GM19025 (cell line): ENCODE data around the gene CIDEA.
A peak's percentile ranks its signal among the peaks of the same experiment; 100 is the strongest.
"Not testable (repeated sequence)": the region's sequence is repeated elsewhere in the genome, so short reads cannot be mapped to it uniquely, and the experiment has no call there.

Experiments used
- ATAC-seq: cut with Tn5 transposase; IDR thresholded peaks from one replicate; pipeline ENCODE4 v1.9.1; 2021; ENCODE audit warnings: mild to moderate bottlenecking, low read depth, moderate library complexity; ENCODE audit not compliant: unreplicated experiment

CIDEA gene

DNA sequence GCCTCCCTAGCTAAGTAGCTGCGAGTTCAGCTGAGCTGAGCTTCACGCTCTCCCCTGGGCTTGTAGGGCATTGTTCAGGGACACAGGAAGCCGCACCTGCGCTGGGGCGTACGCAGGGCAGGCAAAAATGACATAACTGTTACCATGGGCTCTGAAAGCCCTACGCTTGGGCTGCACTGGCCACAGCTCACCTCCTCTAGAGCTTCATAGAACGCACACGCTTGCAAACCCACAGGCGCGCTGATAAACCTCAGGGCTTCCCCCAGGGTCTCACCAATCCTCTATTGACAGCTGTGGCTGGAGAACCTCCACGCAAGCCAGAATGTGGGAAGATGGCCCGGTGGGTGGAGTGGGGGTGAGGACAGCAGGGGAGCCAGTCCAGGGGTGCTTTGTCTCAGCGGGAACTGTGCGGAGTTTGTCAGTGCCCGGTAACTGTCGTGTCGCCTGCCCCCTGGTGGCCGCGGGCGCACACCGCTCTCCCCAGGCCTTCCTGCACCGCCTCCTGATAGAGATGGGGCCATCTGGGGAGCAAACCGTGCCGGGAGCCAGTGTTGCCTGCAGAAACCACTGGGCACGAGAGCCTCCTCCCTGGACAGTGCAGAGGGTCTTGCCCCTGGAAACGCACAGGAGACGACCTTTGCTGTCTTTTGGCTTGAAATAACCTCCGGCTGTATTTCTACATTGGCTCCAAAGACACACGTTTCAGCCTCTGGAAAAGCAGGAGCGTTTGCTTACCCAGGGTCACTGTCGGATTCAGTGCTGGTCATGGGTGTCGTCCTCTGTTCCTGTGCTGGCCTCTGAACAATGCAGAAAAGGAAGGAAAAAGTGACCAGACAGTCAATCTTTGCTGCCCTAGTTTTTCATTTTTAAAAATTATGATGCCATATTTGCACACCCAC is 17.0 kb upstream of the CIDEA start:
- ATAC-seq: peak; percentile 75

DNA sequence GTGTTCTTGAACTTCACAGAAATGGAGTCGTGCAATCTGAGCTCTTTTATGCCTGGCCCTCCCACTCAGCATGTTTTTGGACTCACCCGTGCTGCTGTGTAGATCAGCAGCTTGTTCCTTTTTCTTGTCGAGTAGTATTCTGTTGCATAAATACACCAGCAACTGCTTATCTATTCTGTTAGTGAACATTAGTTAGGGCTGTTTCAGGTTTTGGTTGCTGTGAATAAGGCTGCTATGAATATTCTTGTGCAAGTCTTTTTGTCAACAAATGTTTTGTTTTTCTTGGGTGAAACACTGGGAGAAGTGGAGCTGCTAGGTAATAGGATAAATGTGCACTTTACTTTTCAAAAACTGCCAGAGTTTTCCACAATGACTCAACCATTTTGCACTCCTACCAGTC is 15.3 kb upstream of the CIDEA start:
- no peak for ATAC-seq

DNA sequence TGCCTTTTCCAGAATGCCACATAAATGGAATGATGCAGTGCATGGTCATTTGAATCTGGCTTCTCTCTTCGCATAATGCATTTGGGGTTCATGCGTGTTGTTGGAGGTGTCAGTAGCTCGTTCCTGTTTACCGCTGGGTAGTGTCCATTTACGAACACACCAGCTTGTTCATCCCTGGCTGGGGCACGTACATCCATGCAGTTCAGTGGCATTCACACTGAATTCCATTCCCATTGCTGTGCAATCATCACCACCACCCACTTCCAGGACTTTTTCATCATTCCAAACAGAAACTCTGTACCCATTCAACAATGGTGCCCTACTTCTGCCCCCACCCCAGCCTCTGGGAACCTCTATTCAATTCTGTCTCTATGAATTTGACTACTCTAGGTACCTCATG is 14.7 kb upstream of the CIDEA start:
- ATAC-seq: no peak

DNA sequence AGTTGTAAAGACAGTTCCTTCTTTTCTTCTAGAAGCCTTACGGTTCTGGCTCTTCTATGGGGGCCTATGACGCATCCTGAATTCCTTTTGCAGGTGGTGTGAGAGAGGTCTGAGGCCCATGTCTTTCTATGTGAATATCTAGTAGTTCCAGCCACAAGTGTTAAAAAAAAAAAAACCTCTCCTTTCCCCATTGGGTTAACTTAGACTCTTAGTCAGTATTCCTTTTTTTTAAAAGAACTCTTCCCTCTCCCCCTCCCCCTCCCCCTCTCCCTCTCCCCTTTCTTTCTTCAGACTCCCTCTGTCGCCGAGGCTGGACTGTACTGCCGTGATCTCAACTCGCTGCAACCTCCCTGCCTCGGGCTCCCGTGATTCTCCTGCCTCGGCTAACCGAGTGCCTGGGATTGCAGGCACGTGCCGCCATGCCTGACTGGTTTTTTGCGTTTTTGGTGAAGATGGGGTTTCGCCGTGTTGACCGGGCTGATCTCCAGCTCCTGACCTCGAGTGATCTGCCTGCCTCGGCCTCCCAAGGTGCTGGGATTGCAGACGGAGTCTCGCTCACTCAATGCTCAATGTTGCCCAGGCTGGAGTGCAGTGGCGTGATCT is 11.4 kb upstream of the CIDEA start:
- no peak for ATAC-seq

DNA sequence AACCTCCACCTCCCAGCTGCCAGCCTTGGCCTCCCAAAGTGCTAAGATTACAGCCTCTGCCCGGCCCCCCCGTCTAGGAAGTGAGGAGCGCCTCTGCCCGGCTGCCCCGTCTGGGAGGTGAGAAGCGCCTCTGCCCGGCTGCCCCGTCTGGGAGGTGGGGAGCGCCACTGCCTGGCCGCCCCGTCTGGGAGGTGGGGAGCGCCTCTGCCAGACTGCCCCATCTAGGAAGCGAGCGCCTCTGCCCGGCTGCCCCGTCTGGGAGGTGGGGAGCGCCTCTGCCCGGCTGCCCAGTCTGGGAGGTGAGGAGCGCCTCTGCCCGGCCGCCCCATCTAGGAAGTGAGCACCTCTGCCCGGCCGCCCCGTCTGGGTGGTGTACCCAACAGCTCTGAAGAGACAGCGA is 10.9 kb upstream of the CIDEA start:
- not testable (repeated sequence) for ATAC-seq

DNA sequence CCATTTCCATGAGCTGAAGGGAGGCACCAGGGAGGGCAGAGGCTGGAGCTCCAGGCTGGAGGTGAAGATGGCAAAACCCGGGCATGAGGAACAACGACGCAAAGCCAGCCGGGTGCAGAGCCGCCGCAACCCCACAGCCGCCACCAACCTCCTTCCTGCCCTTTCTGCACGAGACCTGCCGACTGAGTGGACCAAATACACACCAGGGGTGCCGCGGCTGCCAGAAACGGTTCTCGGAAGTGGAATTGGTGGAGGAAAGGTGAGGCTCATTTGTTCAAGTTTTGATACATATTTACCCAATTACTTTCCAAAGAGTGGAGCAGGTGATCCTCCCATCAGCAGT is 8.4 kb upstream of the CIDEA start:
- ATAC-seq: no peak

DNA sequence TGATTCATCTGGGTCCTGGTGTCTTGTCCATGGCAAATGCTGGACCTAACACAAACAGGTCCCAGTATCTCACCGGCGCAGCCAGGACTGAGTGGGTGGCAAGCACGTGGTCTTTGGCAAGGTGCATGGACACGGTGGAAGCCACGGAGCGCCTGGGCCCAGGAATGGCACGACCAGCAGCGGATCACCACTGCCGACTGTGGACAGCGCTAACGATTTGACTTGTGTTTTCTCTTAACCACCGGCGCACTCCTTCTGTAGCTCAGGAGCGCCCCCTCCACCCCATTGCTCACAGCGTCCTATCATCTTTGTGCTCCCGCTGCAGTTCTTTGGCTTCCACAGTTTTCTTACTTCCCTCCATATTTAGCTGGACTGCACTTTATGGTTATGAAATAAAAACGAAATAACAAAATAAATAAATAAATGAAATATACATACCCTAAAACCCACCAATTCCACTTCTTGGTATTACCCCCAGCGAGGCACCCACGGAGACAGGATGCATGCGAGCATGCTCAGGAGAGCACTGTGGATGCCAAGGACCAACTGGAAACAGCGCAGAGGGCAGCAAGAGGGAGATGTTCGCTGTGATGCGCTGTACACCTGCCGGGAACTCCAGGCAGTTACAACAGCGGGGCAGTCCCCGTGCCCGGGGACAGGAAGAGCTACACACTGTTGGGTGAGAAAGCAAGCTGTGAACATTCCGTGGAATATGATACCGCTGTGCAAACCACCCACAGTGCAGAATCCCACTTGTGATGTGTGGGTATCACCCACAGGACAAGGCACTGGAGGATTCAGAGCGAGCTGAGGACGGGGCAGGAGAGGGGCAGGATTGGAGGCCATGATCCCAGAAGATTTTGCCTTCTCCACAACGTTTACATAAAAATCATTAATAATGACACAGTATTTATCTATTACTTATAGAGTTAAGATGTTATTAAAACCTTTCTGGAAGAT is 7.0 kb upstream of the CIDEA start:
- no peak for ATAC-seq

DNA sequence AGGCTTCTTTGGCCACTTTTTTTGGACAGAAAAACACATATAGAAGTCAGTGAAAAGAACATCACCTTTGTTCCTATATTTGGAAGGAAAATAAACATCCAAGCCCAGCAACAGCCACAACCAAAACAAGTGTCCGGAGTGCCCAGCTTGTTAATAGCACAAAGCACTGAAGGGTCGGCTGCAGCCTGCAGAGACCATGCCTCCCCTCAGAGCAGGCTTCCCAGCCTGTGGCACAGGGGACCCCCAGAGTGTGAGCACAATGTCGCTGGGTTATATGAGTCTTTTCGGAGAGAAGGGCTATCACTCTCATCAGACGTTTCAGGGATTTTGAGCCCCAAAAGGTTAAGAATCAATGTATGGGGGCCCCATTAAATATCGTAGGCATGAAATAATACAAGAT is 6.2 kb upstream of the CIDEA start:
- no peak for ATAC-seq

DNA sequence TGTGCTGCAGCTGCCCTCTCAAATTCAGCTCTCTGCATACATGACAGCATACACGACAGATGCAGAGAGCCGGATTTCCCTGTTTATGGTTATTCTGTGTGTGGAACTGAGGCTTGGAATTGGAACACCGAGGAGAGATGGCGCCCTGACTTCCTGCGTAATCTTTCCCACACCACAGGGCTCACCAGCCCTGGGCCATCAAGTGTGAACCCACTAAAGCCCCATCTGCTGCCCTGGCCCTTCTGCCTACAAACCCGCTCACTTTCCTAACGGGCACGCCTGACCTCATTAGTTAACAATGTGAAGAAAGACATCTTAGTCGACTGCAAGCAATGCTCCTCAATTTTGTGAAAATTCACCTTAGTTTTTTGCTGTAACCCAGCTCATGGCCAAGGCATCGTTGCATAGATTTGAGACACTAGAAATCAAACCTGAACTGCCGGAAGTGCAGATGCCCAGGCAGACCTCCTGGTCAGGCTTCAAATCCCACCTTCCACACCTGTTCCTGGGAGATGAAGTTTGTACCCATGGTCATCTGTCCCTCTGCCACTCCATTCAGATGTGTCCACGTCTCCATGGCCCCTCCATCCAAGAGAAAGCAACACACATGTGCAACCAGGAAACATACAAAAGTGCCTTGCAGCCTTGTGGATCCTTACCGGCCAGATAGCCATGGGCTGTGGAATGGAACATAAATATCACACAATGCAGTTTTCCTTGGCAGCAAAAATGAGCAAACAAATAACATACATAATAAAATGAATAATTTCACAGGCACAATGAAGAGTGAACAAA is 5.0 kb upstream of the CIDEA start:
- no peak for ATAC-seq

DNA sequence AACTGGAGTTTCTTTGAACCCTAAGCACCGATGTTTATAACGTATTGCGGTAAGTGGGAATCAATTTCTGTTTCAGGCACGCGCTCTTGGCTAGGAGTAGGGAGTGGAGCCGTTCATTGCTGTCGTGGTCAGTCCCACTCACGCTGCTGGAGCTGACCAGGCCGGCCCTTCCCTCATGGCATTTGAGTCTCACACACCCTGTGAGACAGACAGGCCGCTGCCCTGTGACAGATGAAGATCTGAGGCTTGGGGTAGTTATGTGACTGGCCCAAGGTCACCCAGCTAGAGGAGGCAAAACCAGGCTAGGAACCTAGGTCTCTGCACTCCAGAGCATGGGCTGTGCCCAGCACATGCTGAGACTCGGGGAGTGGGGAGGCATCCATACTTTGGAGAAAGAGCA is 2.9 kb upstream of the CIDEA start:
- ATAC-seq: no peak

DNA sequence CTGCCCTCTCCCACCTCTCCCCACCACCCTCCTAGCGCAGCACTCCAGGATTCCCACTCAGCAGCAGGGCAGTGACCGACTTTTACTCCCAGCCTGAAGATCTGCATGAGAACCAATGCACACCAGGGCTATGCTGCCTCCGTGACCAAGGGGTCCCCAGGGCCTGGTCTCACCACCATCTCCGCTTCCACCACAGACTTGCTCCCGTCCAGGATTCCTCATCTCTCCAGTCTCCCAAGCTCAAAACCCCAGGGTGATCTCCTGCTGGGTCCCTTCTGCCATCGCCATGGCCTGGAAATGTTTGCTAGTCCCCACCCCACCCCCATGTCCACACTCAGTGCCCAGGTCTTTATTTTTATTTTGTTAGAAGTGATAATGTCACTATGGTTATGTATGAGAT is 2.1 kb upstream of the CIDEA start:
- no peak for ATAC-seq

DNA sequence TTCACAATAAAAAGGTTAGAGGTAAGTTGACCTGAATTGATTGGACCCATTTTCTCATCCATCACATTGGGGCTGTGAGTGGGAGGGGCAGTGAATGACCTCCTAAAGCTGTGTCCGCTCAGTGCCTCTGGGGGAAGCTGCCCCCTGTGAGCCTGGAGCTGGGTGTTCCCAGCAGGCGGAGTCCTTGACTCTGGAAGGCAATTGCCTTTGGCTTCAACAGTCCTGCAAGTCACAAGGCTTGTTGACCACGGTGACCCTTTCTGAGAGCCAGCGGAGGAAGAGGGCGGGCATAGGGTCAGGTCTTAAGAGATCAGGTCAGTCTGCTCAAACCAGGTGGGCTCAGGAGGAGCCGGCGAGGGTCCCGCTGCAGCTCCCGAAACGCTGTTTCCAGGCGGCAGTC is 1.1 kb upstream of the CIDEA start:
- no peak for ATAC-seq

DNA sequence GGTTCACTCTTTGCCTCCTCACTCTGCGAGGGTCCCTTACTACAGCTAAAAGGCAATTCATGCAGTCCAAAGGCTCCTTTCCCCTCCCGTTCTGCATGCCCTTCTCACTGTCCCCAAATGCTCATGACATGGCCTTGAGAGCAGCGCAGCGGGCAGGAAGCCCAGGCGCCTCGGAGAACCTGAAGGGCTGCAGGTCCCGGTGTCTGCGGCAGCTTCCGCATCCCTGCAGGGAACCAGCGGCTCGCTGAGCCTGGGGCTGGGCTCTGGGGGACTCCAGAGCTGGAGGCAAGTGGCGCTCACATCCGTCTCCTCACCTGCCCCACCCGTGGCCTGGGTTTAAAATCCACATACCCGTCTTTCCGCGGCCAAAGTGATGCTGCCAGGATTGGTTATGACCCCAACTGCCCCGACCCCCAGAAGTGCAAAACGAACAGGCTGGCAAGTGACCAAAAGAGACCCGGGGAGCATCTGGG is 462 bp upstream of the CIDEA start:
- ATAC-seq: no peak

DNA sequence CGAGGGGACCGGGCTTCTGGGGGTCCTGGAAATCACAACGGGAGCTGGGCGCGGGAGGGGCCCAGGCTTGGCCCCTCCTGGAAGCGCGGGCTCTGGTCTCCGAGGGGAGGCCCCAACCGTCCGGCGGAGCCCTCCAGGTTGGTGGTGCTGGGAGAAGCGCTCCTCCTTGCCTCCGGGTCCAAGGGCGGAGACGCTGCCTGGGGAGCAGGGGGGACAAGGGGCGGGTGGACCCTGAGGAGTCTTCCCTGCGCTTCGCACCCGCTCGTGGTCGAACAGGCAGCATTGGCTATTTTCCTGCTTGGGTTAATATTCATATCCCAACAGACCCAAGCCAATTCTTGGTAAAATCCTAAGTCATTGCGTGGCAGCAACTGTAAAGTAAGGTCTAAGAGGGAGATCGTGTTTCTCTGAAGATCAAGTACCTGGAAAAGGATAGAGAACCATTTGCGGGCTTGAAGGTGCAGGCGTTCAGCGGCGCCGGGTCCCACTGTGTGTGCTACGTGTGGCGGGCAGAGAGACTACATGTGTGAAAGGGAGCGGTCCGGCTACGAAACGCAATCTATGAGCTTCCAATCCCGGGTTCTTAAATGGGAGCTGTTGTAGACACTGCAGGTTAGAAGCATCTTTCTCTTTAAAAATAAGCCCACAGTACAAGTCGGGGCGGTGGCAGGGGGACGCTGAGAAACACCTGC is 805 bp downstream of the CIDEA start:
- no peak for ATAC-seq

DNA sequence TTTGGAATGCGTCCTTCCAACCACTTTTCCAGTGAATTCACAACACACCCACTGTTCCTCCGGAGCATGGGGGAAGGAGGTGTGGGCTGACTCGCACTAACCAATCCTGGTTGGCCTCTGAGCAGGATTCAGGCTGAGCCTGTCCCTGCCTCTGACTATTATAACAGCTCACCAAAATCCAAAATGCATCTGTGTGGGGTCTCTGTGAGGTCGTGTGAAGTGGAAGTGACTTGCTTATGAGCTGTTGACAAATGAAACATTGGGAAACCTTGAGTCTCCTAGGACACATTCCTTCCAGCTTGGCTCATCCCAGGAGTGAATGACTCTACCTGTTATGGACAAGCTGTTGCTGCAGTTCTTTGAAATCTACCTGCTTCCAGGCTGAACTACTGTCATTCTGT is 1.5 kb downstream of the CIDEA start:
- no peak for ATAC-seq

DNA sequence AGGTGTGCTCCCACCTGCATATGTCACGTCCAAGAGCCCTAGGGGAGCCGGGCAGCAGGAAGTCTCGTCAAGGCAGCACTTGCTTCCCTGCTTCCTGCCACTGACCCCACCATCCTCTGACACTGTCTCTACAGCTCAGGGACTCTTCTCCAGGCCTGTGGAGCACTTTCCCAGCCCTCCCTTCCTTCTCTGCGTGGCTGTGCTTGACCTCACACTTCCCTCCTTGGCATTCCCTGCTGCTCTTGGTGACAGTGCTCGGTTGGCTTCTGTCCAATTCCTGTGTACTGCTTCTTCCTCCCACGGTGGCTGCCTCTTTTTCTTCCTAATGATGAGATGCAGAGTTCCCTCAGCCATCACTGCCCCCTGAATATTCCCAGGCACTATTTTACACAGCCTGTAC is 2.8 kb downstream of the CIDEA start:
- no peak for ATAC-seq

DNA sequence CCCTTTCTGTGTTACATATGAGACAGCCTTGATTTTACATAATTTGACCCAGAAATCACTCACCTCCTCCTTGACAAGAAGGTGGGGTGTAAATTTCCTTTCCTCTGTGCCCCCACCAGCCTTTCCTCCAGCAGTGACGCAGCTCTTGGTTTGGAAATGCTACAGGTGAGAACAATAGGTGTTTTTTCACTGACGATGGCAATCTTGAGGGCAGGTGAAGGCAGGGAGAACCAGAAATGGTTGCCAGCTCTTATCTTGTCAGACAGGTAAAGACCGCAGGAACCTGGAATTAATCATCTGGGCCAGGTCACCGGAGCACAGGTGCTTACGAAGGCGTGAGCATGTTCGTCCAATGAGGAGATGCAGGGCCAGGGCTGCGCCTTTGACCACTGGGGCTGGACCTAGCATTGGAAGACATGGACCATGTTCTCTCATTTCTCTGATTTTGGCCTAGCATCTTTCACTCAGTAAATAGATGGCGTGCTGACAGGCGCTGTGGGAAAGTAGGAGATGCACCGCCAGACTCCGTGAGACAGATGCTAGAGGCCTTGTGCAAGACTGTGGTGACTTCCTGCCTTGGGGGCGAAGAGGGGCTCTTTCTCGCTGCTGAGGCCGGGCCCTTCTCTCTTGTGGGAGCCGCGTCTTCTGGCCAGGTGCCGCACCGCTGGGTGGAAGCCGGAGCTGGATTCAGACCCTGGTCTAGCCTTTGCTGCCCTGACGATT is 4.0 kb downstream of the CIDEA start:
- ATAC-seq: no peak

DNA sequence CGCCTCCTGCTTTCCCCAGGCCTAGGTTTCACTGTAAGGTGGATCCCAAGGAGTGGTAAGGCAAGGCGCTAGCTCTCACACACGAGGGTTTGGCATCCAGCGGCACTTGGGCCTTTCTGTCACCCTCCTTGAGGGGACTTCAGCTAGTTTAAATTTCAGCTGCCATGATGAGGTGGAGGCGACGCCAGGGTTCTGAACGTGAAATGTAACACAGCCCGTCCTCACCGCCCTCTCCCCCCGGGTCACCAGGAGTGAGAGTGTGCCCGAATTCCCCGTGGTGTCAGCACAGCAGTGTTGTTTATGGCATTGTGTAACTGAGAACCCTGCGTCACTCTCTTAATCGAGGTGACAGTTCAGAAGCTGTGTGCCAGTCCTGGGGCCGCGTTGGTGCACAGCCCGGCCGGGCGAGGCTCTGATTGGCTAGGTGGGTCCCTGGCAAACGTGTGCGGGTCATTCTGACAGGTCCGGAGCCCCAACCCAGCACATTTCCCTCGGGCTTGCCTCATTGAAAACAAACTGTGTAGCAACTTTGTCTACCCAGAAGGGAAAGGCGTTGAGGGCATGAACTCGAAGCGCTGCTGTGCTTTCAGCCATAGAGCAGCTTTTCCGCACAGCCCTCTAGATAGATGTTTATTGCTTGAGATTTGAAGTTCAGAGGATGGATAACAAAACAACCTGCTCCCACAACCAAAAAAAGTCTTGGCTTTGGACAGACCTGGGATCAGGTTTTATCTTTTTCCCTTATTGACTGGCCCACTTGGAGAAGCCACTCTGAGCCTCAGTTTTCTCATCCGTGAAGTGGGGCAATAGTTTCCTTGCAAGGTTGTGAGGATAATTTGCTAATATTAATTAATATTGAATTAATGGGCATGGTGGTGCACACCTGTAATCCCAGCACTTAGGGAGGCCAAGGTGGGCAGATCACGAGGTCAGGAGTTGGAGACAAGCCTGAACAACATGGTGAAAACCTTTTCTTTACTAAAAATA is 4.9 kb downstream of the CIDEA start:
- no peak for ATAC-seq
